Thyroid gland (tissue), 4 donors: Measurements from ENCODE around the gene SDSL.

ENCODE experiments used
- CTCF ChIP-seq, 6 experiments: fragments of 200-600 bp in 3 of 6; fragments of 450-650 bp in 3 of 6; sonication (generic) in 3 of 6; IDR thresholded peaks; one replicate each; pipeline ENCODE4 v1.5.1; 2016 to 2019; ENCODE audit warnings: antibody characterized with exemption in 6 of 6, mild to moderate bottlenecking in 2 of 6, inconsistent platforms in 1 of 6, moderate library complexity in 1 of 6
- POLR2A ChIP-seq, 2 donors: fragments of 450-650 bp; IDR thresholded peaks; one replicate each; pipeline ENCODE4 v1.6.1; 2017; ENCODE audit warnings: antibody characterized with exemption in 2 of 2, mild to moderate bottlenecking in 2 of 2, moderate library complexity in 1 of 2

GRCh38 chr12:113436993-113437728 is 15.0 kb downstream of the SDSL start:
- TF ChIP-seq POLR2A (IDR thresholded peaks at IDR 0.05) (no peak), CTCF (IDR thresholded peaks at IDR 0.05) (no peak)
